OCI-LY3 (cell line): ENCODE results near the gene PTPRM.

ENCODE experiments used
- EZH2phosphoT487 ChIP-seq: fragments of 200-600 bp; shearing (Covaris generic); IDR thresholded peaks from 2 replicates; pipeline ENCODE4 v1.6.1; 2018; ENCODE audit warnings: antibody characterized with exemption, mixed run types, low read depth
- TF ChIP-seq, protein P1 (sequence below): fragments of 200-600, 300-600 bp; sonication (generic); IDR thresholded peaks from 2 replicates; pipeline ENCODE4 v1.5.1; 2014; ENCODE audit warnings: antibody characterized with exemption, low read length, low read depth

DNA sequence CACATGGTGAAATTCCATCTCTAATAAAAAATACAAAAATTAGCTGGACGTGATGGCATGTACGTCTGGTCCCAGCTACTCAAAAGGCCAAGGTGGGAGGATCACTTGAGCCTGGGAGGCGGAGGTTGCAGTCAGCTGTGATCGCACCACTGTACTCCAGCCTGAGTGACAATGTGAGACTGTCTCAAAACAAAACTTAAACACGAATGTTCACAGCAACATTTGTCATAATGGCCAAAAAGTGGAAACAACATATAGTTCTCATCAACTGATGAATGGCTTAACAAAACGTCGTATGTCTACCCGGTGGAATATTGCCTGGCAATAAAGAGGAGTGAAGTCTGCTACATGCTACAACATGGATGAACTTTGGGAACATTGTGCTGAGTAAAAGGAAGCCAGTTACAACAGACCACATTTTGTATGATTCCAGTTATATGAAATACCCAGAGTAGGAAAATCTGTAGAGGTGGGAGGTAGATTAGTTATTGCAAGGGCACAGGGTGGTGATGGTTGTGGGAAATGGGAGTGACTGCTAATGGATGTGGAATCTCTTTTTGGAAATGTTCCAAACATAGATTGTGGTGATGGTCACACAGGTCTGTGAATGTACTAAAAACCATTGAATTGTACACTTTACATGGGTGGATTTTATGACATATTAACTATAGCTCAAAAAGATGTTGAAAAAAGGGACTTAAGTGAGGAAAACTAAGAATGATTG, 478.2 kb downstream of the PTPRM start:
- TF ChIP-seq, protein P1, sequence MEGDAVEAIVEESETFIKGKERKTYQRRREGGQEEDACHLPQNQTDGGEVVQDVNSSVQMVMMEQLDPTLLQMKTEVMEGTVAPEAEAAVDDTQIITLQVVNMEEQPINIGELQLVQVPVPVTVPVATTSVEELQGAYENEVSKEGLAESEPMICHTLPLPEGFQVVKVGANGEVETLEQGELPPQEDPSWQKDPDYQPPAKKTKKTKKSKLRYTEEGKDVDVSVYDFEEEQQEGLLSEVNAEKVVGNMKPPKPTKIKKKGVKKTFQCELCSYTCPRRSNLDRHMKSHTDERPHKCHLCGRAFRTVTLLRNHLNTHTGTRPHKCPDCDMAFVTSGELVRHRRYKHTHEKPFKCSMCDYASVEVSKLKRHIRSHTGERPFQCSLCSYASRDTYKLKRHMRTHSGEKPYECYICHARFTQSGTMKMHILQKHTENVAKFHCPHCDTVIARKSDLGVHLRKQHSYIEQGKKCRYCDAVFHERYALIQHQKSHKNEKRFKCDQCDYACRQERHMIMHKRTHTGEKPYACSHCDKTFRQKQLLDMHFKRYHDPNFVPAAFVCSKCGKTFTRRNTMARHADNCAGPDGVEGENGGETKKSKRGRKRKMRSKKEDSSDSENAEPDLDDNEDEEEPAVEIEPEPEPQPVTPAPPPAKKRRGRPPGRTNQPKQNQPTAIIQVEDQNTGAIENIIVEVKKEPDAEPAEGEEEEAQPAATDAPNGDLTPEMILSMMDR: no peak
- no peak for TF ChIP-seq EZH2phosphoT487
